B cell (primary cell): ENCODE measurements around the gene SART1. TPM values are rescaled to one million over a fixed set of nuclear protein-coding genes. Genes with fewer than 3 reads are reported as not detected.

Source experiments
- ATAC-seq: fragments of 200-7000 bp; cut with Tn5 transposase; one replicate; pipeline ENCODE4 v1.10.0; 2021; ENCODE audit warnings: low read depth, mild to moderate bottlenecking, moderate number of reproducible peaks, moderate library complexity
- CTCF ChIA-PET: fragments of 350-600 bp; sonication (Branson Sonifier 250); formaldehyde crosslinking; loops from one replicate; lab custom pipeline; 2021; ENCODE audit warnings: antibody characterized with exemption, inconsistent platforms; lab: Charles Lee
- POLR2A ChIA-PET: fragments of 350-600 bp; sonication (Branson Sonifier 250); formaldehyde crosslinking; loops from one replicate; lab custom pipeline; 2021; ENCODE audit warnings: antibody characterized with exemption; lab: Charles Lee
- DNase-seq: peaks from one replicate; pipeline ENCODE4 v3.0.0; 2013
- H2AFZ ChIP-seq: 2 replicates; pipeline ENCODE4 v1.6.1; 2012; ENCODE audit warnings: mild to moderate bottlenecking, low read depth, low read length; ENCODE audit not compliant: insufficient read depth, poor library complexity, severe bottlenecking
- H3K27ac ChIP-seq, 2 donors: 1 replicate in 1 of 2; 2 replicates in 1 of 2; pipeline ENCODE4 v1.5.1; 2012 to 2013; ENCODE audit warnings: low read length in 2 of 2, mild to moderate bottlenecking in 2 of 2, moderate library complexity in 1 of 2
- H3K27me3 ChIP-seq, 4 experiments: fragments of 200-600 bp in 1 of 4; sonication (generic) in 1 of 4; replicated peaks in 1 of 4; 1 replicate in 2 of 4; 2 replicates in 2 of 4; pipeline versions ENCODE4 v1.6.1 to v1.7.0; 2013 to 2016; ENCODE audit warnings: low read length in 3 of 4, mild to moderate bottlenecking in 2 of 4, mixed read lengths in 1 of 4, moderate library complexity in 1 of 4; ENCODE audit not compliant: insufficient read depth in 4 of 4, control insufficient read depth in 3 of 4; ENCODE audit errors: control extremely low read depth in 1 of 4
- H3K36me3 ChIP-seq, 2 experiments: replicated peaks in 1 of 2; 1 replicate in 1 of 2; 2 replicates in 1 of 2; pipeline versions ENCODE4 v1.6.1 to v1.7.1; 2013; ENCODE audit warnings: low read length in 1 of 2; ENCODE audit not compliant: insufficient read depth in 2 of 2, control insufficient read depth in 1 of 2; ENCODE audit errors: control extremely low read depth in 1 of 2, extremely low read depth in 1 of 2
- H3K4me1 ChIP-seq, 2 donors: fragments of 200-600 bp in 1 of 2; sonication (generic) in 1 of 2; 1 replicate in 1 of 2; 2 replicates in 1 of 2; pipeline versions ENCODE4 v1.5.1 to v1.6.1; 2013 to 2017; ENCODE audit warnings: low read length in 2 of 2; ENCODE audit not compliant: control insufficient read depth in 2 of 2, insufficient read depth in 2 of 2
- H3K4me2 ChIP-seq: replicated peaks from 2 replicates; pipeline ENCODE3; 2012; ENCODE audit warnings: mild to moderate bottlenecking, low read depth, low read length; ENCODE audit not compliant: poor library complexity, severe bottlenecking
- H3K4me3 ChIP-seq, 5 experiments: fragments of 200-600 bp in 1 of 5; sonication (generic) in 1 of 5; 1 replicate in 3 of 5; 2 replicates in 2 of 5; pipeline versions ENCODE4 v1.5.1 to v1.7.0; 2011 to 2016; ENCODE audit warnings: low read length in 4 of 5, mild to moderate bottlenecking in 4 of 5, low read depth in 2 of 5, control low read depth in 1 of 5, moderate library complexity in 1 of 5; ENCODE audit not compliant: insufficient read depth in 1 of 5; ENCODE audit errors: control extremely low read depth in 1 of 5, extremely low read depth in 1 of 5
- H3K79me2 ChIP-seq: fragments of 200-600 bp; sonication (generic); one replicate; pipeline ENCODE4 v1.6.0; 2016; ENCODE audit warnings: low read length; ENCODE audit not compliant: control insufficient read depth, insufficient read depth
- H3K9ac ChIP-seq: fragments of 200-600 bp; sonication (generic); 2 replicates; pipeline ENCODE4 v1.6.1; 2017; ENCODE audit warnings: mild to moderate bottlenecking, low read length, moderate library complexity
- H3K9me3 ChIP-seq, 3 donors: one replicate each; pipeline versions ENCODE4 v1.6.1 to v1.7.1; 2013; ENCODE audit warnings: low read length in 2 of 3; ENCODE audit not compliant: control insufficient read depth in 2 of 3, insufficient read depth in 1 of 3; ENCODE audit errors: control extremely low read depth in 1 of 3
- H4K20me1 ChIP-seq: 2 replicates; pipeline ENCODE4 v1.6.0; 2012; ENCODE audit warnings: mild to moderate bottlenecking, low read length; ENCODE audit not compliant: insufficient read depth, control insufficient read depth, poor library complexity, severe bottlenecking
- H3K27ac Mint-ChIP-seq: one replicate; pipeline ENCODE4 v1.8.0; 2021; ENCODE audit warnings: mixed read lengths
- H3K27me3 Mint-ChIP-seq: one replicate; pipeline ENCODE4 v1.8.0; 2021; ENCODE audit warnings: mixed read lengths
- H3K4me1 Mint-ChIP-seq: one replicate; pipeline ENCODE4 v1.8.0; 2021; ENCODE audit warnings: mixed read lengths
- H3K4me3 Mint-ChIP-seq: one replicate; pipeline ENCODE4 v1.8.0; 2021; ENCODE audit warnings: mixed read lengths
- H3K9me3 Mint-ChIP-seq: one replicate; pipeline ENCODE4 v1.8.0; 2022; ENCODE audit warnings: mixed read lengths; ENCODE audit not compliant: insufficient read depth
- CTCF ChIP-seq: fragments of 200-600 bp; IDR thresholded peaks from one replicate; pipeline ENCODE4 v1.8.0; 2022; ENCODE audit warnings: antibody characterized with exemption, mild to moderate bottlenecking
- EZH2 ChIP-seq: IDR thresholded peaks from 2 replicates; pipeline ENCODE4 v1.6.1; 2012; ENCODE audit warnings: borderline replicate concordance, low read depth, mild to moderate bottlenecking, moderate library complexity, low read length; ENCODE audit not compliant: insufficient read depth, poor library complexity, severe bottlenecking
- WGBS: methylation state at CpG from one replicate; pipeline ENCODE4 v1.1.5; 2013; ENCODE audit warnings: missing lambda C conversion rate; ENCODE audit not compliant: insufficient coverage; 5-methylcytosine and 5-hydroxymethylcytosine counted together
- intact Hi-C: fragments of 100-400 bp; cut with micrococcal nuclease; formaldehyde crosslinking; loops from one replicate; pipeline ENCODE4 v1.10.0; 2022
- polyA plus RNA-seq: library from polyadenylated mRNA; depleted of rRNA; stranded (reverse); fragments of >200 nt; gene quantifications from 2 replicates; pipeline ENCODE4 v1.2.3, GENCODE V29; 2012
- total RNA-seq, 2 donors: library from RNA; stranded (reverse); fragments of 120-200 nt in 1 of 2; gene quantifications; 1 replicate in 1 of 2; 2 replicates in 1 of 2; pipeline versions ENCODE4 v1.2.3 to v1.2.4, GENCODE V29; 2013 to 2022

Gene SART1
- total and polyA plus RNA-seq, 2 donors (not counting 1 experiment from before 2014, with no cell fraction given), result 74.5 to 102 TPM

- H3K4me2 ChIP-seq, result peak overlapping the region; percentile 95
- H3K36me3 ChIP-seq, result peaks cover 5 to 23% of the 10 kb centered on the region in 2 experiments
- peak overlapping the region; percentile 97 for H3K9ac ChIP-seq
- H3K9me3 ChIP-seq, result peaks cover 0 to 3% (median 0%) of the 10 kb centered on the region in 3 donors
- H3K4me1 ChIP-seq, result peaks cover 37 to 49% of the 10 kb centered on the region in 2 donors
- Mint-ChIP-seq H3K9me3 (no peaks in the 10 kb centered on the region), H3K27me3 (no peaks in the 10 kb centered on the region), H3K4me1 (peaks cover 52% of the 10 kb centered on the region), H3K4me3 (peak overlapping the region; percentile 98), H3K27ac (peak overlapping the region; percentile 98)
- H4K20me1 ChIP-seq, result peaks cover 34% of the 10 kb centered on the region
- DNase-seq (no peak), ATAC-seq (no peak)
- ChIA-PET CTCF (interaction anchor here (1.0 to 3.4 kb wide), 4 partner anchors 32 to 76 kb away, joined by 3 to 27 read pairs (median 9); partner anchors contain the start of genes CCDC85B and FIBP), POLR2A (interaction anchor here (0.5 to 2.2 kb wide), 11 partner anchors 10 to 837 kb away, joined by 3 to 9 read pairs (median 5); partner anchors contain the start of genes BANF1, CCDC85B, CFL1 and EIF1AD)
- H3K79me2 ChIP-seq, result peaks cover 48% of the 10 kb centered on the region
- TF ChIP-seq EZH2 (no peak), CTCF (no peak)
- no peaks in the 10 kb centered on the region for H3K27me3 ChIP-seq
- H3K27ac ChIP-seq, result peak overlapping the region; percentile 77 to 89
- intact Hi-C loops, result loop anchor here (1.0 kb wide), 6 partner anchors 33 to 241 kb away; partner anchors contain the start of genes BANF1, C11orf68, DRAP1 and EIF1AD
- peak overlapping the region; percentile 74 to 90 (median 87) for H3K4me3 ChIP-seq
- H2AFZ ChIP-seq, result peak overlapping the region; percentile 94
- WGBS, result 49% methylated on average over 12 of the region's 16 CpGs
Observed at GRCh38 chr11:65960824-65961266, 689 bp upstream of the SART1 start.

- peak overlapping the region; percentile 98 for H3K4me3 Mint-ChIP-seq
- TF ChIP-seq EZH2 (no peak), CTCF (no peak)
- ChIA-PET CTCF (interaction anchor here (0.9 to 3.4 kb wide), 5 partner anchors 20 to 182 kb away, joined by 3 to 27 read pairs (median 4); partner anchors contain the start of genes BANF1, CCDC85B, EIF1AD and FIBP), POLR2A (interaction anchor here (0.6 to 2.2 kb wide), 6 partner anchors 34 to 898 kb away, joined by 3 to 14 read pairs (median 8); partner anchors contain the start of genes BANF1, CCDC85B, EIF1AD and MUS81)
- H3K27ac Mint-ChIP-seq, result peak overlapping the region; percentile 84
- peak overlapping the region; percentile 74 to 90 (median 77) for H3K4me3 ChIP-seq
- intact Hi-C loops, result no loop called here
- no peaks in the 10 kb centered on the region for H3K9me3 Mint-ChIP-seq
- no peak for ATAC-seq
- no peak for DNase-seq
- no peaks in the 10 kb centered on the region for H3K27me3 Mint-ChIP-seq
- H4K20me1 ChIP-seq, result peaks cover 44% of the 10 kb centered on the region
- H3K27ac ChIP-seq, result peak overlapping the region; percentile 40 to 89
- 9% methylated on average over 10 of the region's 13 CpGs for WGBS
- peak overlapping the region; percentile 97 for H3K9ac ChIP-seq
- H3K36me3 ChIP-seq, result peaks cover 9 to 35% of the 10 kb centered on the region in 2 experiments
- H3K4me2 ChIP-seq, result peak overlapping the region; percentile 95
- H3K9me3 ChIP-seq, result peaks cover 0 to 1% (median 0%) of the 10 kb centered on the region in 3 donors
- H3K27me3 ChIP-seq, result no peaks in the 10 kb centered on the region
- peaks cover 44% of the 10 kb centered on the region for H3K4me1 Mint-ChIP-seq
- H2AFZ ChIP-seq, result no peak overlapping the region
- peaks cover 28 to 39% of the 10 kb centered on the region in 2 donors for H3K4me1 ChIP-seq
- peaks cover 61% of the 10 kb centered on the region for H3K79me2 ChIP-seq
Observed at GRCh38 chr11:65962141-65962564, 619 bp downstream of the SART1 start.
